Mesothelial cell of epicardium (in vitro differentiated cells): ENCODE results near the gene ANP32B. TPM values are rescaled to one million over a fixed set of nuclear protein-coding genes. Genes with fewer than 3 reads are reported as not detected.

ENCODE experiments used
- DNase-seq, 2 experiments: peaks; one replicate each; pipeline ENCODE4 v3.0.0; 2021; ENCODE audit warnings: low spot score in 2 of 2; ENCODE audit not compliant: unreplicated experiment in 2 of 2
- H3K27ac Mint-ChIP-seq: 2 replicates; pipeline ENCODE4 v1.8.0; 2021; ENCODE audit warnings: mixed read lengths
- H3K27me3 Mint-ChIP-seq: 2 replicates; pipeline ENCODE4 v1.8.0; 2021; ENCODE audit warnings: low read depth, mixed read lengths
- H3K36me3 Mint-ChIP-seq: 2 replicates; pipeline ENCODE4 v1.8.0; 2021; ENCODE audit warnings: mixed read lengths
- H3K4me1 Mint-ChIP-seq: 2 replicates; pipeline ENCODE4 v1.8.0; 2021; ENCODE audit warnings: mixed read lengths
- H3K4me3 Mint-ChIP-seq: 2 replicates; pipeline ENCODE4 v1.8.0; 2021; ENCODE audit warnings: mild to moderate bottlenecking, moderate library complexity, mixed read lengths
- H3K9me3 Mint-ChIP-seq: 2 replicates; pipeline ENCODE4 v1.8.0; 2021; ENCODE audit warnings: mixed read lengths
- total RNA-seq: library from RNA; stranded (reverse); gene quantifications from 3 replicates; pipeline ENCODE4 v1.2.1, GENCODE V29; 2021
- TF ChIP-seq, protein P1 (sequence below): fragments of 200-600 bp; sonication (generic); IDR thresholded peaks from one replicate; pipeline ENCODE4 v1.5.0; 2021; ENCODE audit warnings: antibody characterized with exemption; ENCODE audit not compliant: unreplicated experiment

Gene ANP32B
- total RNA-seq, 1 donor from 2014 or later, result 137 TPM

DNA sequence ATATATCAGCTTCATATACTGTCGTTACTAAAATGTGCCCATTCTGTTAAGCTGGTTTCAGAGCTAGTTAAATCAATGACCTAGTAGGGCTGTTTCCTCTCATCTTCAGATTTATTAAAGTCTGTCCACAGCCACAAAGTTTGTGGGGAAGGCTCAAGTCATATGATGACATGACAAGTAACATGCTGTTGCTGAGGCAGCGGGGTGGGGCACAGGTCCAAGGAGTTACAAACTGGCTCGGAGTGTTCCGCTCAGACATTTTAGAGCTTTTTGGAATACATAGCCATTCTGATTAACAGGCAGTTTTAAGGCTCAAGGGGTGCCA is 2.7 kb upstream of the ANP32B start:
- H3K27ac Mint-ChIP-seq, result no peak overlapping the region
- TF ChIP-seq, protein P1, sequence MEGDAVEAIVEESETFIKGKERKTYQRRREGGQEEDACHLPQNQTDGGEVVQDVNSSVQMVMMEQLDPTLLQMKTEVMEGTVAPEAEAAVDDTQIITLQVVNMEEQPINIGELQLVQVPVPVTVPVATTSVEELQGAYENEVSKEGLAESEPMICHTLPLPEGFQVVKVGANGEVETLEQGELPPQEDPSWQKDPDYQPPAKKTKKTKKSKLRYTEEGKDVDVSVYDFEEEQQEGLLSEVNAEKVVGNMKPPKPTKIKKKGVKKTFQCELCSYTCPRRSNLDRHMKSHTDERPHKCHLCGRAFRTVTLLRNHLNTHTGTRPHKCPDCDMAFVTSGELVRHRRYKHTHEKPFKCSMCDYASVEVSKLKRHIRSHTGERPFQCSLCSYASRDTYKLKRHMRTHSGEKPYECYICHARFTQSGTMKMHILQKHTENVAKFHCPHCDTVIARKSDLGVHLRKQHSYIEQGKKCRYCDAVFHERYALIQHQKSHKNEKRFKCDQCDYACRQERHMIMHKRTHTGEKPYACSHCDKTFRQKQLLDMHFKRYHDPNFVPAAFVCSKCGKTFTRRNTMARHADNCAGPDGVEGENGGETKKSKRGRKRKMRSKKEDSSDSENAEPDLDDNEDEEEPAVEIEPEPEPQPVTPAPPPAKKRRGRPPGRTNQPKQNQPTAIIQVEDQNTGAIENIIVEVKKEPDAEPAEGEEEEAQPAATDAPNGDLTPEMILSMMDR, result no peak
- no peak for DNase-seq
- H3K9me3 Mint-ChIP-seq, result peaks cover 3% of the 10 kb centered on the region
- no peak overlapping the region for H3K4me3 Mint-ChIP-seq
- no peaks in the 10 kb centered on the region for H3K36me3 Mint-ChIP-seq
- H3K4me1 Mint-ChIP-seq, result peaks cover 29% of the 10 kb centered on the region
- no peaks in the 10 kb centered on the region for H3K27me3 Mint-ChIP-seq

- H3K27ac Mint-ChIP-seq, result peak overlapping the region; percentile 73
- H3K9me3 Mint-ChIP-seq, result no peaks in the 10 kb centered on the region
- H3K4me3 Mint-ChIP-seq, result no peak overlapping the region
- TF ChIP-seq, protein P1, result no peak
- peaks cover 33% of the 10 kb centered on the region for H3K4me1 Mint-ChIP-seq
- no peak for DNase-seq
- H3K27me3 Mint-ChIP-seq, result no peaks in the 10 kb centered on the region
- no peaks in the 10 kb centered on the region for H3K36me3 Mint-ChIP-seq
Measured at GRCh38 chr9:97980918-97981845, 2.0 kb upstream of the ANP32B start.

DNA sequence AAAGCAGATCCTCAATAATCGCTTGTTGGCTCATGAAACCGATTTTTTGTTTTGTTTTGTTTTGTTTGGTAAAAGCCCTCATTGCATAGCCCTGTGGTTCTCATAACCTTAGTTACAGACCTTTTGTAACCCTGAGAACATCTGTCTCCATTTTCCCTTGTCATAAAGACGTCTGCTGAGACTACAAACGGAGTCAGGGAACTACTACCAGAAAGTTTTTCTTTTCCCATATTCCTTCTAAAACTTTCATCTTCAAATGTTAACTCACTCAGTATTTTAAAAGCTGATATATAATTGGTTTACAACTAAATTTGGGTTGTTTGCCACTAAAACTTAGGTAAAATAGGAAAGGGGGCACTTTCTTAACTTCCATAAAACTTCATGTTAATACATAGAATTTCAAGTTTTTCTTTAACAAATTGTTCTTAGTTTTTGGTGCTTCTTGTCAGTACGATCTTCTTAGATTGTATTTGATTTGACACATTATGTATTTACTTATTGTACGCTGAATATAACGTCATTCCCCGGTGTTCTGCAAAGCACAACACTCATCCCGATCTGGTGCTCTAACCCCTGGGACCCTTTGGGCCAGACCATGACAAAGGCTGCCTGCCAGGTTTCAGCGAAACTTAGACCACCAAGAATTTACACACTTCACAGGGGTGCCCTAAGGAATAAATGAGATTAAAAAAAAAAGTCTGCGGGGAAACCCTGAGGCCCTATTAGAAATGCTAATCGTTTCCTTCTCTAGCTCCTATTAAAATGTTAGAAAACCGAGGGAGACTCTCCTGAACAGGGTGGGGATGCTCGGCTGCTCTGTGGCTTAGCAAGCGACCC is 1.1 kb upstream of the ANP32B start:
- DNase-seq, result no peak
- peak overlapping the region; percentile 88 for H3K27ac Mint-ChIP-seq
- H3K9me3 Mint-ChIP-seq, result no peaks in the 10 kb centered on the region
- peak overlapping the region; percentile 67 for H3K4me3 Mint-ChIP-seq
- no peaks in the 10 kb centered on the region for H3K27me3 Mint-ChIP-seq
- TF ChIP-seq, protein P1, result no peak
- H3K4me1 Mint-ChIP-seq, result peaks cover 39% of the 10 kb centered on the region
- H3K36me3 Mint-ChIP-seq, result no peaks in the 10 kb centered on the region

- H3K4me3 Mint-ChIP-seq, result peak overlapping the region; percentile 74
- no peaks in the 10 kb centered on the region for H3K9me3 Mint-ChIP-seq
- DNase-seq, result peak; percentile 49 to 69
- peaks cover 45% of the 10 kb centered on the region for H3K4me1 Mint-ChIP-seq
- H3K27me3 Mint-ChIP-seq, result no peaks in the 10 kb centered on the region
- H3K36me3 Mint-ChIP-seq, result no peaks in the 10 kb centered on the region
- peak overlapping the region; percentile 85 for H3K27ac Mint-ChIP-seq
- TF ChIP-seq, protein P1, result no peak
Measured at GRCh38 chr9:97983589-97984187, 547 bp downstream of the ANP32B start.

DNA sequence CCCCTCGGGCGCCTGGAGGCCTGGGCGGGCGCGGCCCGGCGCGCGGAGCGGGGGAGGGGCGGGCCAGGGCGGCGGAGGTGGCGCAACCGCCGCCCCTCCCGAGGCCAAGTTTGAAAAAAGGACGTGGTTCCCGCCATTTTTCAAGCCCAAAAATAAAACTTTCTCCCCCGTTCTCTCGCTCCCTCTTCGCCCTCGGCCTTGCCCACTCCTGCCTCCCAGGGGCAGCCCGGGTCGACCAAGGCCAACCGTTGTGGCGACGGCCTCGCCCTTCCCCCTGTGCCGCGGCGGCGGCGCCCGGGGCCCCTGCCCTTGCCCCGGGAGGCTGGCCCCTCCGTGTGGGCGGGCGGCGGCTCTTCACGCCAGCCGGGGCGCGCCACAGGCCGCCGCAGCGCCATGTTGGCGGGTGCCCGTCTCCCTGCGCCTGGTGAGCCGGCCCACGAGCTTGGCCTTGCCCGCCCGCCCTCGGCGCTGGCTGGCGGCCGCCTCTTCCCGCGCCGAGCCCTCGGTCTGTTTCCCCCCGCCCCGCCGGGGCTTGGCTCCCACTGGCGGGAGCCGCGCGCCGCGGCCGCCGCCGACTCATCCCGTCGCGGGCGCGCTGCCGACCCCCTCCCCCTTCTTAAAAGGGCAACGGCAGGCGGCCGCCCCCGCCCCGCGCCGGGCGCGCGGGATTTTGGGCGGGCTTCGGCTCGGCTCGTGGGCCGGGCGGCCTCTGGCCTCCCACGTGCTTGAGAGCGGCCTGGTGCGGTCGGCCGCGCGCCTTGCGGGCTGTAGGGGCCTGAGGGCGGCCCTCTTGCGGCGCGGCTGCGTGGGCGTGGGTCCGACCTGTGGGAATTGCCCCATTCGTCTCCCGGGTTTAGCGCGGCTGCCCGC is 1.3 kb downstream of the ANP32B start:
- peak overlapping the region; percentile 61 for H3K4me3 Mint-ChIP-seq
- H3K27me3 Mint-ChIP-seq, result no peaks in the 10 kb centered on the region
- no peak overlapping the region for H3K27ac Mint-ChIP-seq
- peaks cover 51% of the 10 kb centered on the region for H3K4me1 Mint-ChIP-seq
- peak; percentile 51 to 71 for DNase-seq
- H3K9me3 Mint-ChIP-seq, result no peaks in the 10 kb centered on the region
- no peaks in the 10 kb centered on the region for H3K36me3 Mint-ChIP-seq
- TF ChIP-seq, protein P1, result no peak
